ENCODE measurements around the gene CC2D1A.

Gene CC2D1A

GRCh38 chr19:13905634-13906520, at the start of gene CC2D1A, which contains the start of gene BRME1:
TSS of gene CC2D1A (plus strand) at chr19:13906201. CDS start at chr19:13906442, 241 bp downstream.
TSS of gene BRME1 (minus strand) at chr19:13906117. CDS start at chr19:13904892, 1,225 bp downstream.
- peak; percentile 92 to 96 (median 95) for DNase-seq

- DNase-seq: no peak
Measured at GRCh38 chr19:13856497-13856896, 49.5 kb upstream of the CC2D1A start.

GRCh38 chr19:13859361-13859880, 46.6 kb upstream of the CC2D1A start:
- DNase-seq: peak; percentile 32 to 53 (median 40)

GRCh38 chr19:13860679-13861391, 45.2 kb upstream of the CC2D1A start:
- DNase-seq: no peak

GRCh38 chr19:13861392-13861713, 44.6 kb upstream of the CC2D1A start:
- DNase-seq: peak; percentile 71 to 84 (median 71)

GRCh38 chr19:13861714-13862531, 44.1 kb upstream of the CC2D1A start:
- DNase-seq: peak; percentile 93 to 97 (median 96)

- DNase-seq: peak in 1 of 3 donors; percentile 39
Measured at GRCh38 chr19:13864046-13864666, 41.8 kb upstream of the CC2D1A start.

- peak in 1 of 3 donors; percentile 31 for DNase-seq
Measured at GRCh38 chr19:13864667-13865570, 41.1 kb upstream of the CC2D1A start.

- peak in 1 of 3 donors; percentile 45 for DNase-seq
Measured at GRCh38 chr19:13865571-13866462, 40.2 kb upstream of the CC2D1A start.

GRCh38 chr19:13866463-13867046, 39.4 kb upstream of the CC2D1A start:
- no peak for DNase-seq

GRCh38 chr19:13868663-13869062, 37.3 kb upstream of the CC2D1A start:
- peak; percentile 55 to 67 (median 58) for DNase-seq

- DNase-seq: no peak
Measured at GRCh38 chr19:13869281-13869680, 36.7 kb upstream of the CC2D1A start.

GRCh38 chr19:13870873-13871272, 35.1 kb upstream of the CC2D1A start:
- no peak for DNase-seq

- no peak for DNase-seq
Measured at GRCh38 chr19:13872339-13872694, 33.7 kb upstream of the CC2D1A start.

GRCh38 chr19:13872695-13873389, 33.2 kb upstream of the CC2D1A start:
- DNase-seq: peak in 2 of 3 donors; percentile 28 to 52

GRCh38 chr19:13873834-13874515, 32.0 kb upstream of the CC2D1A start:
- DNase-seq: no peak

- no peak for DNase-seq
Measured at GRCh38 chr19:13875824-13876223, 30.2 kb upstream of the CC2D1A start.

GRCh38 chr19:13876834-13877233, 29.2 kb upstream of the CC2D1A start, which contains the start of gene NANOS3:
TSS of gene NANOS3 (plus strand) at chr19:13877134. CDS start at chr19:13877249, 115 bp downstream.
- DNase-seq: no peak

All from suppressor macrophage treated with lipopolysaccharide for 1 hour (primary cell).